Stimulated activated naive CD8-positive, alpha-beta T cell treated with anti-CD3 and anti-CD28 coated beads, Interleukin-15, amount 100 ng/mL, for 72 hours (primary cell): Measurements from ENCODE around the gene MOGAT1.

Experiments used
- ATAC-seq: fragments of 150-1000 bp; cut with Tn5 transposase; 2 replicates; pipeline ENCODE4 v1.10.0; 2021; ENCODE audit warnings: mild to moderate bottlenecking, moderate library complexity
- DNase-seq, 2 donors: peaks; one replicate each; pipeline ENCODE4 v3.0.0; 2021 to 2022
- H3K27ac Mint-ChIP-seq, 2 donors: one replicate each; pipeline ENCODE4 v1.8.0; 2022; ENCODE audit warnings: mild to moderate bottlenecking in 2 of 2, mixed read lengths in 2 of 2, moderate library complexity in 2 of 2
- H3K27me3 Mint-ChIP-seq: one replicate; pipeline ENCODE4 v1.8.0; 2022; ENCODE audit warnings: mixed read lengths
- H3K4me1 Mint-ChIP-seq: one replicate; pipeline ENCODE4 v1.8.0; 2022; ENCODE audit warnings: mild to moderate bottlenecking, mixed read lengths
- H3K4me3 Mint-ChIP-seq, 2 donors: one replicate each; pipeline ENCODE4 v1.8.0; 2022; ENCODE audit warnings: mild to moderate bottlenecking in 2 of 2, mixed read lengths in 2 of 2, moderate library complexity in 1 of 2
- H3K9me3 Mint-ChIP-seq, 2 donors: one replicate each; pipeline ENCODE4 v1.8.0; 2022; ENCODE audit warnings: mixed read lengths in 2 of 2

Gene MOGAT1

DNA sequence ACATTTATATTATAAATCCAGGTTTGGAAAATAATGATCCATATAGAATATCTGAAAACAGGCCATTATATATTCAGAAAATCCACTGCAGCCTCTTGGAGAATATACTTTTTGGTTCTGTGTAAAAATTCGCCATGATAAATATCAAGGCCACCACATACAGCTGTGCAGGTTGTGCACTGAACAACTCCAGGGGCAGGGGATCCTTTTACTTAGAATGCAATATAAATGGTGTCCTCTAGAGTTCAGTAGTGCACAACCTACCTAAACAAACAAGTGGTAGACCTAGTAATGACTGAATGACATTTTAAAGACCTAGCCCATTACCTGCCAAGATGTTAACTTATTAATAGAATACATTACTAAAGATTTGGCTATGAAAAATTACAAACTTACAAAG is 22.4 kb downstream of the MOGAT1 start:
- ATAC-seq (peak; percentile 64), DNase-seq (no peak)
- no peak overlapping the region for H3K4me3 Mint-ChIP-seq
- H3K27me3 Mint-ChIP-seq = no peaks in the 10 kb centered on the region
- no peak overlapping the region for H3K27ac Mint-ChIP-seq
- H3K9me3 Mint-ChIP-seq = no peaks in the 10 kb centered on the region
- H3K4me1 Mint-ChIP-seq = no peaks in the 10 kb centered on the region

DNA sequence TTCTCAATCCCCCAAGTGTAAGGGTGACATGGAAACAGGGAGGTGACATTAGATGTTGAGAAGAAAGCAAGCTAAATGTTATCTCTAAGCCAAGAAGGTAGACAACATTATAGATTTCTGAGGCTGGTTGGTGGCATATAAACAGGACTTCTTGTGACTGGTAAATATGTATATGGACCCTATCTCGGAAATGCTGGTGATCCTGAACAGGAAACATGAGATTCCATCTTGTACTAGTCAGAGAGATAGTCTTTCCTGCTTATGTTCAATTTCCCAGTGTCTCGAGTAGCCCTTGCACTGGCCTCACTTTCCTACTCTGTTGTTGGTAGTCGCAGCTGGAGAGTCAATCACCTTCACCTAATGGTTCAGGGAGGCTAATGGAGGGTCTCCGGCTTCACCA is 26.8 kb downstream of the MOGAT1 start:
- no peak overlapping the region for H3K27ac Mint-ChIP-seq
- ATAC-seq (no peak), DNase-seq (no peak)
- H3K4me3 Mint-ChIP-seq = no peak overlapping the region
- peaks cover 15% of the 10 kb centered on the region for H3K4me1 Mint-ChIP-seq
- H3K27me3 Mint-ChIP-seq = peaks cover 37% of the 10 kb centered on the region
- no peaks in the 10 kb centered on the region for H3K9me3 Mint-ChIP-seq

- ATAC-seq (no peak), DNase-seq (no peak)
- peak overlapping the region; percentile 49 to 66 for H3K4me3 Mint-ChIP-seq
- peaks cover 15% of the 10 kb centered on the region for H3K4me1 Mint-ChIP-seq
- H3K9me3 Mint-ChIP-seq = no peaks in the 10 kb centered on the region
- peak overlapping the region in 1 of 2 donors; percentile 68 for H3K27ac Mint-ChIP-seq
- peaks cover 40% of the 10 kb centered on the region for H3K27me3 Mint-ChIP-seq
These were observed 29.8 kb downstream of the MOGAT1 start for GRCh38 chr2:222701233-222701632.

DNA sequence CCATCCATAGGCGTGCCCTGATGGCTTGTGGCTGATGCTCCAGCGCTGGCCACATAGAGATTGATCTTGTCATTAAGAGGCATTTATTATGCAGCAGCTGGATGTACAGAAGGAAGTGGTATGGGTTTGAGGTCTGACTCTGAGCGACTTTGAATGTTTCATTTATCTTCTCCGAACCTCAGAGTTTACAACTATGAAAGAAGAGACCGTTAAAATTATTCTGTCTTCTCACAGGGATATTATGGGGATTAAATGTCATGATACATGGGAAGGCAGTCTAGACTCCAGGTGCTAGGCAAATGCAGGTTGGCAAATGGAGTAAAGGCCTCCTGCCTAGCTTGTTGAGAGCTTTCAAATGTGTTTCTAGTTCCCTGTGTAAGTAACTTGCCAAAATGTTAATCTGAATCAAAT is 30.3 kb downstream of the MOGAT1 start:
- DNase-seq (peak in 1 of 2 donors; percentile 33), ATAC-seq (peak; percentile 97)
- H3K4me3 Mint-ChIP-seq = peak overlapping the region; percentile 49 to 66
- peaks cover 15% of the 10 kb centered on the region for H3K4me1 Mint-ChIP-seq
- H3K27me3 Mint-ChIP-seq = peaks cover 42% of the 10 kb centered on the region
- no peak overlapping the region for H3K27ac Mint-ChIP-seq
- H3K9me3 Mint-ChIP-seq = no peaks in the 10 kb centered on the region

GRCh38 chr2:222703091-222703490 is 31.6 kb downstream of the MOGAT1 start:
- DNase-seq (no peak), ATAC-seq (no peak)
- Mint-ChIP-seq H3K9me3 (no peaks in the 10 kb centered on the region), H3K4me3 (no peak overlapping the region), H3K27ac (no peak overlapping the region), H3K27me3 (peaks cover 50% of the 10 kb centered on the region), H3K4me1 (peaks cover 25% of the 10 kb centered on the region)

GRCh38 chr2:222703886-222704285 is 32.4 kb downstream of the MOGAT1 start:
- ATAC-seq (no peak), DNase-seq (no peak)
- no peak overlapping the region for H3K27ac Mint-ChIP-seq
- H3K4me3 Mint-ChIP-seq = no peak overlapping the region
- no peaks in the 10 kb centered on the region for H3K9me3 Mint-ChIP-seq
- peaks cover 27% of the 10 kb centered on the region for H3K4me1 Mint-ChIP-seq
- peaks cover 52% of the 10 kb centered on the region for H3K27me3 Mint-ChIP-seq

DNA sequence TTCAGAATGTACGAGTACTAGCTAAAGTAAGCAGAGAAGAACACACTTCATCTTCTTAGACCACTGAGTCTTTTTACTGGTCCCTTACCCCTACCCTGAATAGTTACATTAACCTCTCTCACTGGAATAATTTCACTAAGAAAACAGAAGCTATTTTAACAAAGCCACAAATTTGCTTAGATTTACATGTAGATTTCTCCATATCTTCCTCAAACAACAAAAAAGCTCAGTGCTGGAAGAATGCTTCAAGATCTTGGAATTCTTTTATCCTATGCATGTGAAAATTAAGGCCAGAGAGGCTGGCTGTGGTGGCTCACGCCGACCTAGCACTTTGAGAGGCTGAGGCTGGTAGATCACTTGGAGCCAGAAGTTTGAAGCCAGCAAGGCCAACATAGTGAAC is 35.2 kb downstream of the MOGAT1 start:
- Mint-ChIP-seq H3K4me1 (peaks cover 25% of the 10 kb centered on the region), H3K4me3 (no peak overlapping the region), H3K9me3 (no peaks in the 10 kb centered on the region), H3K27me3 (peaks cover 45% of the 10 kb centered on the region), H3K27ac (no peak overlapping the region)
- DNase-seq (no peak), ATAC-seq (no peak)

DNA sequence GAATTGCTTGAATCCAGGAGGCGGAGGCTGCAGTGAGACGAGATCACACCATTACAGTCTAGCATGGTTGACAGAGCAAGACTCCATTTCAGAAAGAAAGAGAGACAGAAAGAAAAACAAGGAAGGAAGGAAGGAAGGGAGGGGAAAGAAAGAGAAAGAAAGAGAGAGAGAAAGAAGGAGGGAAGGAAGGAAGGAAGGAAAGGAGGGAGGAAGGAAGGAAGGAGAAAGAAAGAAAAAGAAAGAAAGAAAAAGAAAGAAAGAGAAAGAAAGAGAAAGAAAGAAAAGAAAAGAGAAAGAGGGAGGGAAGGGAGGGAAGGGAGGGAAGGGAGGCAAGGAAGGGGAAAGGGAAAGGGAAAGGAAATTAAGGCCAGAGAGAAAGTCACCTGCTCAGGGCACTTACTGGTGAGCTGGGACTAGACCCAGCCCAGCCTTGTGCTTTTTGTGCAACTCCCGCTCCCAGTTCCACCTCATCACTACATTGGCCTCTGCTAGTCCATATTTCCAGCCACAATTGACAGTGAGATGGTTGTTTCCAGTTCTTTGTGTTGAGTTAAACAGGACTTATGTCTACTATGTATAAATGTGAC is 35.7 kb downstream of the MOGAT1 start:
- Mint-ChIP-seq H3K4me3 (no peak overlapping the region), H3K9me3 (no peaks in the 10 kb centered on the region), H3K27ac (peak overlapping the region in 1 of 2 donors; percentile 40), H3K4me1 (peaks cover 19% of the 10 kb centered on the region), H3K27me3 (peaks cover 39% of the 10 kb centered on the region)
- DNase-seq (no peak), ATAC-seq (peak; percentile 44)

DNA sequence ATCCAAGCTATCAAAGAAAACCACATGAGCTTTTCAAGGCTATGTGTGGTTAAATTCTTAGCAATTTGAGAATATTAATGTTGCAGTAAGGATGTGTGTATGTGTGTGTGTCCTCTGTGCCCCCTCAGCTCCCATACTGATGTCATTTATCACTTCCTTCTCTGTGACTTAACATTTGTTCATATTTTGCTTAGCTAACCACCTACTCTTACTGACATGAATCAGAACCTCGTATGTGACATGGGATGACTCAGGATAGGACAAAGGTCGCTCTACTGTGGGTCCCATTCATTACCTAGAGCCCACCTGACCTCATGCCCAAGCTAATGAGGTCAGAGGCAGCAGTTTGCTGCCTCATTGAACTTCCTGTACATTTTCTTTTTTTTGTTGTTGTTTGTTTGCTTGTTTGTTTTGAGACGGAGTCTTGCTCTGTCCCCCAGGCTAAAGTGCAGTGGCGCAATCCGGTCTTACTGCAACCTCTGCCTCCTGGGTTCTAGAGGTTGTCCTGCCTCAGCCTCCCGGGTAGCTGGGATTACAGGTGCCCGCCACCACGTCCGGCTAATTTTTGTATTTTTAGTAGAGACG is 36.3 kb downstream of the MOGAT1 start:
- Mint-ChIP-seq H3K9me3 (no peaks in the 10 kb centered on the region), H3K27me3 (peaks cover 34% of the 10 kb centered on the region), H3K27ac (no peak overlapping the region), H3K4me3 (no peak overlapping the region), H3K4me1 (peaks cover 18% of the 10 kb centered on the region)
- DNase-seq = peak in 1 of 2 donors; percentile 20
- peak; percentile 90 for ATAC-seq

DNA sequence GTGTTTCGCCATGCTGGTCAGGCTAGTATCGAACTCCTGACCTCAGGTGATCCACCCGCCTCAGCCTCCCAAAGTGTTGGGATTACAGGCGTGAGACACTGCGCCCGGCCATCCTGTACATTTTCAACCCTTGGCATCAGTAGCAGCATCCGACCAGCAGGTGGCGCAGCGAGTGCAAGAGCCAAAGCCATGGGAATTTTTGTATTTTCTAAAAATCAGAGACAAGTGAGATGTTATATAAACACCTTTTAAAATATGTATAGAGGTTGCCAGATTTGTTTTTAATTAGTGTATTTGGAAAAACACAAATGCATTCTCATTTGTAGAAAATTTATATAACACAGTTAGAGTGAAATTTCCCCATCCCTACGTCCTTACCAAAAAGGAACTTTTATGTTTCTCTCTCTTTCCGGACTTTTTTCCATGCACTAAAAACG is 36.8 kb downstream of the MOGAT1 start:
- peaks cover 29% of the 10 kb centered on the region for H3K27me3 Mint-ChIP-seq
- peak; percentile 64 for ATAC-seq
- H3K4me3 Mint-ChIP-seq = no peak overlapping the region
- H3K27ac Mint-ChIP-seq = no peak overlapping the region
- H3K9me3 Mint-ChIP-seq = no peaks in the 10 kb centered on the region
- peaks cover 18% of the 10 kb centered on the region for H3K4me1 Mint-ChIP-seq
- DNase-seq = peak; percentile 68 to 76

GRCh38 chr2:222709191-222709891 is 37.9 kb downstream of the MOGAT1 start:
- peak overlapping the region in 1 of 2 donors; percentile 11 for H3K27ac Mint-ChIP-seq
- no peak overlapping the region for H3K4me3 Mint-ChIP-seq
- peaks cover 33% of the 10 kb centered on the region for H3K27me3 Mint-ChIP-seq
- H3K9me3 Mint-ChIP-seq = no peaks in the 10 kb centered on the region
- no peak for ATAC-seq
- H3K4me1 Mint-ChIP-seq = peaks cover 18% of the 10 kb centered on the region
- DNase-seq = no peak

DNA sequence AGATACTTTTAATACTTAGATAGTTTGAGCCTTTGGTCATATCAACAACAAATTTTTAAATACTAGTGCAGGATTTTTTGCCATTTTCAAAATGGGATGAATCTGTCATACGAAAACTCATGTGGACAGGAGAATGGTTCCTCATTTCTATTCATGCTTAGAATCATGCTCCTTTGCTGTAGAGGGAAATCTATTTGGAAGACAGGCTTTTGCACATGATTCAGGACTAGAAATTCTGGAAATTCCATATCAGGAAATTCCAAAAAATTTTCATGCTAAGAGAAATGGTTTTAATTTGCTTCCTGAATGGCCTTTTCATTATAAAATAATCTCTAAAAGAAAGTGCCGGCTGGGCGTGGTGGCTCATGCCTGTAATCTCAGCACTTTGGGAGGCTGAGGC is 39.3 kb downstream of the MOGAT1 start:
- H3K27ac Mint-ChIP-seq = no peak overlapping the region
- no peak for ATAC-seq
- DNase-seq = no peak
- no peak overlapping the region for H3K4me3 Mint-ChIP-seq
- peaks cover 22% of the 10 kb centered on the region for H3K4me1 Mint-ChIP-seq
- H3K9me3 Mint-ChIP-seq = no peaks in the 10 kb centered on the region
- peaks cover 42% of the 10 kb centered on the region for H3K27me3 Mint-ChIP-seq

DNA sequence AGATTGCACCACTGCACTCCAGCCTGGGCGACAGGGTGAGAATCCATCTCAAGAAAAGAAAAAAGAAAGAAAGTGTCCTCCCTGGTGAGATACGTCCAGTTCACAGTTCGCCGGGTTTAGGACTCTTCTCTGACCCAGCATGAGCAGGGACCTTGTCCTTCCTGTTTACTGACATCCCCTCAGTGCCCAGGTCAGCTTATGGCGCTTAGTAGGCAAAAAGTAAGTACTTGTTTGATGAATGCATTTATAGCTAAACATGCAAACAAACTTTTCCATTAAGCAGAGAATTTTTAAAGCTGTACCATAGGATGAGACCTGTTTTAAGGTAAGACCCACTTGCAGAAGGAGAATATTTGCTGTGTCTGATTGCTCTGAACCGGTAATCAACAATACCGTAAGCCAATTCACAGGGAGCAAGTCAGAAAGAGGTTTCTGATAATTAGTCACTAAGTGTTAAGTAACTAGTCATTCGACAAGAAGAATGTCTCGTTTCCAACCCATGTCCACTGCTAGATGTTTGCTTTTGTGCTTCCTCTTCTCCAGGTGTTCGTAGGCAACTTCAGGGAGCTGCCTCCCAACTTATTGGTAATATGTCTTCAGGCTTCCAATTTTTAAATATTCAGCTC is 40.0 kb downstream of the MOGAT1 start:
- peaks cover 44% of the 10 kb centered on the region for H3K27me3 Mint-ChIP-seq
- DNase-seq = no peak
- H3K4me3 Mint-ChIP-seq = no peak overlapping the region
- H3K27ac Mint-ChIP-seq = no peak overlapping the region
- H3K9me3 Mint-ChIP-seq = no peaks in the 10 kb centered on the region
- no peak for ATAC-seq
- H3K4me1 Mint-ChIP-seq = peaks cover 25% of the 10 kb centered on the region

- peaks cover 16% of the 10 kb centered on the region for H3K4me1 Mint-ChIP-seq
- H3K27me3 Mint-ChIP-seq = peaks cover 35% of the 10 kb centered on the region
- H3K9me3 Mint-ChIP-seq = no peaks in the 10 kb centered on the region
- H3K4me3 Mint-ChIP-seq = no peak overlapping the region
- ATAC-seq = no peak
- no peak for DNase-seq
- no peak overlapping the region for H3K27ac Mint-ChIP-seq
These were observed 41.5 kb downstream of the MOGAT1 start for GRCh38 chr2:222713002-222713401.

DNA sequence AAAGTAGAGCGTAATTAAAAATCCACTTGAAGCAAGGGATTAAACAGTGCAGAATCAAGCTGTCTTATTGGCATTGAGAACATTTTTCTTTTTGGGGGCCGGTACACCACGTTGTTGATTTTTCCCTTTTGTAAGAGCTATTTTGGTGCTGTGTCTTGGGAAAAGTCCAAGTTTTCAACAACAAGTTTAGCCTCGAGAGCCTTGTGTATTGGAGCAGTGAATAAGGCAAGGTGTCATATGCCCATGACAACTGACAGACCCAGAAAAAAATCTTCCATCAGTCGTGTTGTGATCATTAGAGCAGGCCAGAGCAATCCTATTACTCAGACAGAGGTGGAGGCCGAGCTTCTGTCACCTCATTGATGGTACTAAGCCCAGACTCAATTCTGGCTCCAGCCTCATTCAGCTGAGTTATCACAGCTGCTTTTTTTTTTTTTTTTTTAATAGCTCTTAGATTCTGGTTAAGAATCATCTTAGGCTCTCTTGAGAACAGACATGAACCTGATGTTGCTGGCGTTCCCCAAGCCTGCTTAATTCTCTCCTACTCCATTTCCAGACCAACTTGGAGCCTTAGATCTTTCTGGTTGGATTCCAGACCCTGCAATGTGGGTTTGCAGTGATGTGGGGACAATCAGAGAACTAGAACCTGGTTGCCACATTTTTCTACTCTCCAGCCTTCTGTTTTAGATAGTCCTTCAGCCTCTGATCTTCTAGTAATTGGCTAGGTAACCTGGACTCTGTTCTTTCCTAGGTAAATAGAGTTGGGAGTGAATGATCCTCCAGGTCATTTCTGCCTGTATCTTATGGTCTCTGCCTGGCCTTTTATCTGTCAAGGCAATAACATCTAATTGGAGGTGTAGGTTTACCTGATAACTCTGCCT is 43.1 kb downstream of the MOGAT1 start:
- ATAC-seq (no peak), DNase-seq (no peak)
- Mint-ChIP-seq H3K27me3 (peaks cover 24% of the 10 kb centered on the region), H3K27ac (no peak overlapping the region), H3K4me1 (peaks cover 7% of the 10 kb centered on the region), H3K9me3 (no peaks in the 10 kb centered on the region), H3K4me3 (no peak overlapping the region)
